ENCODE results near the gene COL21A1. TPM values are rescaled to one million over a fixed set of nuclear protein-coding genes. Genes with fewer than 3 reads are reported as not detected.

Gene COL21A1
- total RNA-seq, 2 experiments from 2014 or later, result not detected

DNA sequence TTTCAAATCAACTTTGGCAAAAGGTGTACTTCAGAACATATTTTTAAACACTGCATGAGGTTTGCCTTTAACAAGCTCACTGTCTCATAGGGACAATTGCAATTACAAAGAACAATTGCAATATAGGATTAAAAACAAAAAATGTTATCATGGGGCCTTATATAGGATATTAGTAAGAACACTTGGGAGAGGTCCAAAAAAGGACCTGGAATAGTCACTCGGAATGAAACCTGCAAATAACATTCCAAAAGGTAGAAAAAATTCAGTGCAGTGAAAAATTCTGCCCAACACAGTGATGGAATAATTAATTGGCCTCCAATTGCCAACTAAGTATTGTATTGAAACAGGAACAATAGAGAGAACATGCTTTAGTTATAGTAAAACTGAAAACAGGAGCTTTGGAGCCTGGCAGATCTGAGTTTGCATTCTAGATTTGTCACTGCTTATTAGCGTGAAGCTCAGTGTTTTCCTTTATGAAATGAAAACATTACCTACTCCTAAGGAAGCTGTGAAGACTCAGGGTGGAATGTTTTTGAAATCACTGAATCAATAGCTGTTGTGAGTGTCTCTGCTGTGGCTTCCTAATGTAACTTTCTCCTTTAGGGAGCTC is 199.3 kb downstream of the COL21A1 start:
- H3K4me3 Mint-ChIP-seq, result no peak overlapping the region
- POLR2A ChIA-PET, result no interaction called here
- intact Hi-C loops (cut with DNase I, micrococcal nuclease), result no loop called here
- no peak for ATAC-seq (ENCODE audit: poor library complexity)
- H3K27me3 Mint-ChIP-seq, result no peaks in the 10 kb centered on the region
- no peaks in the 10 kb centered on the region for H3K36me3 Mint-ChIP-seq (ENCODE audit: low read depth)
- Histone ChIP-seq H3K4me3 (ENCODE audit: low read length) (no peak overlapping the region), H3K4me1 (ENCODE audit: insufficient read depth, low read length) (no peaks in the 10 kb centered on the region), H3K36me3 (ENCODE audit: insufficient read depth, low read length) (no peaks in the 10 kb centered on the region), H3K27ac (ENCODE audit: low read depth in 1 of 2, low read length in 2 of 2) (no peak overlapping the region), H3K27me3 (ENCODE audit: control insufficient read depth in 1 of 2, insufficient read depth in 2 of 2, low read length in 2 of 2) (no peaks in the 10 kb centered on the region), H3K9me3 (ENCODE audit: control insufficient read depth in 1 of 2, insufficient read depth in 1 of 2, low read length in 2 of 2) (no peaks in the 10 kb centered on the region)
- no peak for DNase-seq
- TF ChIP-seq, protein P1, sequence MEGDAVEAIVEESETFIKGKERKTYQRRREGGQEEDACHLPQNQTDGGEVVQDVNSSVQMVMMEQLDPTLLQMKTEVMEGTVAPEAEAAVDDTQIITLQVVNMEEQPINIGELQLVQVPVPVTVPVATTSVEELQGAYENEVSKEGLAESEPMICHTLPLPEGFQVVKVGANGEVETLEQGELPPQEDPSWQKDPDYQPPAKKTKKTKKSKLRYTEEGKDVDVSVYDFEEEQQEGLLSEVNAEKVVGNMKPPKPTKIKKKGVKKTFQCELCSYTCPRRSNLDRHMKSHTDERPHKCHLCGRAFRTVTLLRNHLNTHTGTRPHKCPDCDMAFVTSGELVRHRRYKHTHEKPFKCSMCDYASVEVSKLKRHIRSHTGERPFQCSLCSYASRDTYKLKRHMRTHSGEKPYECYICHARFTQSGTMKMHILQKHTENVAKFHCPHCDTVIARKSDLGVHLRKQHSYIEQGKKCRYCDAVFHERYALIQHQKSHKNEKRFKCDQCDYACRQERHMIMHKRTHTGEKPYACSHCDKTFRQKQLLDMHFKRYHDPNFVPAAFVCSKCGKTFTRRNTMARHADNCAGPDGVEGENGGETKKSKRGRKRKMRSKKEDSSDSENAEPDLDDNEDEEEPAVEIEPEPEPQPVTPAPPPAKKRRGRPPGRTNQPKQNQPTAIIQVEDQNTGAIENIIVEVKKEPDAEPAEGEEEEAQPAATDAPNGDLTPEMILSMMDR (IDR thresholded peaks at IDR 0.05), result no peak
- peaks cover 4% of the 10 kb centered on the region for H3K9me3 Mint-ChIP-seq
- no peaks in the 10 kb centered on the region for H3K4me1 Mint-ChIP-seq (ENCODE audit: low read depth)
- no peak overlapping the region for H3K27ac Mint-ChIP-seq
- CTCF ChIA-PET, result no interaction called here

DNA sequence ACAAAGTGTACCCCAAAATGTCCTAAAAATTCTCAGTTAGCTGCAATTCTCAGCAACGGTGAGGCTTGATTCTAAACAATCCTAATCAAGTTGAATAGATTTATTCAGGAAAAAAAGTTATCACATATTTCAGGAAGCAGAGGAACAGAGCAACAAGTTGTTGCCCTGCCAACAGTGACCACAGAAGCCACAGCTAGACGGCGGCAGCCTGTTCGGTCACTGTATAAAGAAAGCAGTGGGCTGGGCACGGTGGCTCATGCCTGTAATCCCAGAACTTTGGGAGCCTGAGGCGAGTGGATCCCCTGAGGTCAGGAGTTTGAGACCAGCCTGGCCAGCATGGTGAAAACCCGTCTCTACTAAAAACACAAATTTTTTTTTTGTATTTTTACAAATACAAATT is 200.8 kb downstream of the COL21A1 start:
- H3K9me3 Mint-ChIP-seq, result peaks cover 2% of the 10 kb centered on the region
- no peak overlapping the region for H3K4me3 Mint-ChIP-seq
- DNase-seq (peak in 3 of 14 experiments; percentile 2 to 28 (median 7)), ATAC-seq (ENCODE audit: poor library complexity) (no peak)
- CTCF ChIA-PET, result no interaction called here
- POLR2A ChIA-PET, result no interaction called here
- H3K4me3 ChIP-seq (ENCODE audit: low read length), result no peak overlapping the region
- intact Hi-C loops (cut with DNase I, micrococcal nuclease), result no loop called here
- no peak overlapping the region for H3K27ac ChIP-seq (ENCODE audit: low read depth in 1 of 2, low read length in 2 of 2)
- no peak overlapping the region for H3K27ac Mint-ChIP-seq
- no peaks in the 10 kb centered on the region for H3K9me3 ChIP-seq (ENCODE audit: control insufficient read depth in 1 of 2, insufficient read depth in 1 of 2, low read length in 2 of 2)
- no peaks in the 10 kb centered on the region for H3K27me3 ChIP-seq (ENCODE audit: control insufficient read depth in 1 of 2, insufficient read depth in 2 of 2, low read length in 2 of 2)
- TF ChIP-seq, protein P1 (IDR thresholded peaks at IDR 0.05), result no peak
- H3K27me3 Mint-ChIP-seq, result no peaks in the 10 kb centered on the region
- H3K36me3 ChIP-seq (ENCODE audit: insufficient read depth, low read length), result no peaks in the 10 kb centered on the region
- no peaks in the 10 kb centered on the region for H3K4me1 Mint-ChIP-seq (ENCODE audit: low read depth)
- no peaks in the 10 kb centered on the region for H3K36me3 Mint-ChIP-seq (ENCODE audit: low read depth)
- H3K4me1 ChIP-seq (ENCODE audit: insufficient read depth, low read length), result no peaks in the 10 kb centered on the region

DNA sequence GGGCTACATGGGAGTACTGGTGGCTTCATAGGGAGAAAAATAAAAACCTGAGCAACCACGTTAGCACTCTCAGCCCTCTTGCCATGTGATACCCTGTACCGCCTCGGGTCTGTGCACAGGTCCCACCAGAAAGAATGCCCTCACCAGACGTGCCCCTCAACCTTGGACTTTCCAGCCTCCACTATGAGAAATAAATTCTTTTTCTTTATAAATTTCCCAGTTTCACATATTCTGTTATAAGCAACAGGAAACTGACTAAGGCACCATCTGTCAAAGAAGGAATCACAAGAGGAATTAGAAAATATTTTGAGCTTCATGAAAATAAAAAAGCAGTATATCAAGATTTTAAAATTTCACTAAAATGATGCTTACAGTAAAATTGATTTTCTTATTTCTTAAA is 203.6 kb downstream of the COL21A1 start:
- Mint-ChIP-seq H3K27me3 (no peaks in the 10 kb centered on the region), H3K4me3 (no peak overlapping the region), H3K4me1 (ENCODE audit: low read depth) (no peaks in the 10 kb centered on the region), H3K36me3 (ENCODE audit: low read depth) (no peaks in the 10 kb centered on the region), H3K27ac (no peak overlapping the region), H3K9me3 (peaks cover 2% of the 10 kb centered on the region)
- ATAC-seq (ENCODE audit: poor library complexity), result no peak
- H3K4me3 ChIP-seq (ENCODE audit: low read length), result no peak overlapping the region
- ChIA-PET CTCF (interaction anchor here (0.6 kb wide), 1 partner anchor 8 kb away, joined by 3 read pairs; no protein-coding TSS in a partner anchor), POLR2A (interaction anchor here (0.7 kb wide), 1 partner anchor 103 kb away, joined by 3 read pairs; no protein-coding TSS in a partner anchor)
- no peak overlapping the region for H3K27ac ChIP-seq (ENCODE audit: low read depth in 1 of 2, low read length in 2 of 2)
- H3K36me3 ChIP-seq (ENCODE audit: insufficient read depth, low read length), result no peaks in the 10 kb centered on the region
- no peak for DNase-seq
- TF ChIP-seq, protein P1 (IDR thresholded peaks at IDR 0.05), result no peak
- no peaks in the 10 kb centered on the region for H3K4me1 ChIP-seq (ENCODE audit: insufficient read depth, low read length)
- no peaks in the 10 kb centered on the region for H3K27me3 ChIP-seq (ENCODE audit: control insufficient read depth in 1 of 2, insufficient read depth in 2 of 2, low read length in 2 of 2)
- H3K9me3 ChIP-seq (ENCODE audit: control insufficient read depth in 1 of 2, insufficient read depth in 1 of 2, low read length in 2 of 2), result no peaks in the 10 kb centered on the region
- intact Hi-C loops (cut with DNase I, micrococcal nuclease), result no loop called here
